Measurements from ENCODE around the gene DHCR7. TPM values are rescaled to one million over a fixed set of nuclear protein-coding genes. Genes with fewer than 3 reads are reported as not detected.

DHCR7 gene
- total and polyA plus RNA-seq, 9 donors: 25.3 to 264 (median 51.1) TPM

- Histone ChIP-seq H3K27me3 (no peaks in the 10 kb centered on the region), H3K36me3 (no peaks in the 10 kb centered on the region), H3K4me3 (no peak overlapping the region), H3K9me3 (no peaks in the 10 kb centered on the region), H3K27ac (no peak overlapping the region), H3K4me1 (ENCODE audit: insufficient read depth) (peaks cover 6% of the 10 kb centered on the region)
- TF ChIP-seq EP300 (IDR thresholded peaks at IDR 0.05) (no peak), POLR2A (IDR thresholded peaks at IDR 0.05) (no peak), CTCF (IDR thresholded peaks at IDR 0.05) (no peak)
- 4 to 6% (median 6%) methylated on average over 8 of the region's 8 CpGs for WGBS, 3 donors
- no peak for DNase-seq
- intact Hi-C loops (cut with DNase I): no loop called here
Measured at GRCh38 chr11:71391796-71392195, 56.4 kb downstream of the DHCR7 start.

GRCh38 chr11:71391352-71391751 is 56.8 kb downstream of the DHCR7 start:
- H3K9me3 ChIP-seq: no peaks in the 10 kb centered on the region
- TF ChIP-seq EP300 (IDR thresholded peaks at IDR 0.05) (no peak), POLR2A (IDR thresholded peaks at IDR 0.05) (no peak), CTCF (IDR thresholded peaks at IDR 0.05) (no peak)
- WGBS, 3 donors: 57 to 62% (median 59%) methylated on average over 5 of the region's 5 CpGs
- intact Hi-C loops (cut with DNase I): no loop called here
- no peak overlapping the region for H3K27ac ChIP-seq
- H3K36me3 ChIP-seq: no peaks in the 10 kb centered on the region
- DNase-seq: no peak
- no peak overlapping the region for H3K4me3 ChIP-seq
- no peaks in the 10 kb centered on the region for H3K27me3 ChIP-seq
- H3K4me1 ChIP-seq (ENCODE audit: insufficient read depth): peaks cover 6% of the 10 kb centered on the region

- H3K27ac ChIP-seq: no peak overlapping the region
- TF ChIP-seq EP300 (IDR thresholded peaks at IDR 0.05) (no peak), CTCF (IDR thresholded peaks at IDR 0.05) (no peak), POLR2A (IDR thresholded peaks at IDR 0.05) (no peak)
- no peaks in the 10 kb centered on the region for H3K36me3 ChIP-seq
- H3K4me1 ChIP-seq (ENCODE audit: insufficient read depth): peaks cover 6% of the 10 kb centered on the region
- H3K27me3 ChIP-seq: no peaks in the 10 kb centered on the region
- H3K9me3 ChIP-seq: no peaks in the 10 kb centered on the region
- WGBS, 3 donors: 79 to 89% (median 82%) methylated on average over 7 of the region's 7 CpGs
- intact Hi-C loops (cut with DNase I): no loop called here
- no peak overlapping the region for H3K4me3 ChIP-seq
- DNase-seq: no peak
Measured at GRCh38 chr11:71388637-71389235, 59.5 kb downstream of the DHCR7 start.

- no peak for DNase-seq
- H3K9me3 ChIP-seq: no peaks in the 10 kb centered on the region
- H3K36me3 ChIP-seq: no peaks in the 10 kb centered on the region
- 84 to 91% (median 86%) methylated on average over 23 of the region's 23 CpGs for WGBS, 3 donors
- no peak for TF ChIP-seq CTCF (IDR thresholded peaks at IDR 0.05)
- TF ChIP-seq POLR2A (IDR thresholded peaks at IDR 0.05): no peak
- TF ChIP-seq EP300 (IDR thresholded peaks at IDR 0.05): no peak
- no peaks in the 10 kb centered on the region for H3K27me3 ChIP-seq
- H3K4me1 ChIP-seq (ENCODE audit: insufficient read depth): peaks cover 6% of the 10 kb centered on the region
- no peak overlapping the region for H3K4me3 ChIP-seq
- intact Hi-C loops (cut with DNase I): no loop called here
- no peak overlapping the region for H3K27ac ChIP-seq
Measured at GRCh38 chr11:71387784-71388636, 60.2 kb downstream of the DHCR7 start.

Data from ovary (tissue), 9 donors.